Forelimb muscle (tissue), 1 donor: ENCODE measurements around the gene MINDY1. TPM values are rescaled to one million over a fixed set of nuclear protein-coding genes. Genes with fewer than 3 reads are reported as not detected.

Source experiments
- DNase-seq: peaks from one replicate; pipeline ENCODE4 v3.0.0-alpha.2; 2013; ENCODE audit warnings: low read depth
- polyA plus RNA-seq: library from polyadenylated mRNA; unstranded; fragments of 120-200 nt; gene quantifications from one replicate; pipeline ENCODE4 v1.2.1, GENCODE V29; 2013; ENCODE audit not compliant: insufficient read length

Gene MINDY1, protein sequence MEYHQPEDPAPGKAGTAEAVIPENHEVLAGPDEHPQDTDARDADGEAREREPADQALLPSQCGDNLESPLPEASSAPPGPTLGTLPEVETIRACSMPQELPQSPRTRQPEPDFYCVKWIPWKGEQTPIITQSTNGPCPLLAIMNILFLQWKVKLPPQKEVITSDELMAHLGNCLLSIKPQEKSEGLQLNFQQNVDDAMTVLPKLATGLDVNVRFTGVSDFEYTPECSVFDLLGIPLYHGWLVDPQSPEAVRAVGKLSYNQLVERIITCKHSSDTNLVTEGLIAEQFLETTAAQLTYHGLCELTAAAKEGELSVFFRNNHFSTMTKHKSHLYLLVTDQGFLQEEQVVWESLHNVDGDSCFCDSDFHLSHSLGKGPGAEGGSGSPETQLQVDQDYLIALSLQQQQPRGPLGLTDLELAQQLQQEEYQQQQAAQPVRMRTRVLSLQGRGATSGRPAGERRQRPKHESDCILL
- polyA plus RNA-seq, result 17.7 TPM

DNA sequence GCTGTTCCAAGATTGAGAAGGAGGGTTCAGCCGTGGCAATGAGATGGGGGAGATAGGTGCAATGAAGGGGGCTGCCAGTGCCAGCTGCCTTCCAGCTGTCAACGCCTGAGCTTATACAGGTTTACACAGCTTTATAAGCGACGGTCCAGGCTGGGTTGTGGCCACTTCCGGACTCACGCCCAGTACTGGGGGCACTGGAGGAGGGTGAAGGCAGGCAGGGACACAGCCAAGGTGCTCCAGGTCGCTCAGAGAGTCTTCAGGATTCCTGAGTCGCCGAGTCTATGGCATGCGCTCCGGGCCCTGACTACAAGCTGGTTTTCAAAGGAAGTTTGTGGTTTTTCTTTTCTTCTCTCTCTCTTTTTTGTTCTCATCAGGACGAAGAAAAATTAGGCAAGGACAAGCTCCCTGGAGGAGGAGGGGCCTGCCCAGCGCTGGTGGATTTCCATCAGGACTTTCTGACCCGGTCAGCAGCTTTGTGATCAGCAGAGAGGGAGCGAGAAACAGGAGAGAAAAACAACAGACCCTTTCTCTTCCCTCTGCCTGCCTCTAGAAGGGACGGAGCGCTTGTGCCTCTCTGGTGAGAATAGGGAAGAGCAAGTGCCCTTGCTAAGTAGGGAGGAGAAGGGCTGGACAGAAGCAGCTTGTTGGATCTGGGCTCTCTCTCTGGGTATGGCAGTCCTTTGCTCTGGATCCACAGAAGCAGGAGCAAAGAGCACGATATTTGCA is at the start of gene MINDY1:
TSS of gene MINDY1 (minus strand) at position 576 of the 726 bp plus-strand sequence. CDS start 4,285 bp downstream, outside the sequence.
- DNase-seq, result peak; percentile 68

DNA sequence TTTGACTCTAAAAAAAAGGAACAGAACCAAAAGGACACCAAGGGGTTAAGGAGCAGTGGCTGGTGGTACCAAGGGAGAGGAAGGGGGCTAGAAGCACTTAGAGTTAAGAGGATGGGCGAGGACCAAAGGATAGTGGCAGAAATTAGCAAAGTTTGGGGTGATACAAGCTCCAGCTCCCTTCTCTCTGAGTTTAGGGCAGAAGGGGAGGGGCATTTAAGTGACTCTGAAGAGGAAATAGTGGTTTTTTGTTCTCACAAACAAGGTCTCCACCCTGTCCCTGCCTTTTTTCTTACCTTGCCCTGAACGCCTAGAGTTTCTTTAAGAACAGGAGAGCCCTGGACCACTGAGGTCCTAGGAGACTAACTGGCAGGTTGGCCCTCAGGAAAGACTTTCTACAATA is 49.4 kb upstream of the MINDY1 start:
- no peak for DNase-seq

DNA sequence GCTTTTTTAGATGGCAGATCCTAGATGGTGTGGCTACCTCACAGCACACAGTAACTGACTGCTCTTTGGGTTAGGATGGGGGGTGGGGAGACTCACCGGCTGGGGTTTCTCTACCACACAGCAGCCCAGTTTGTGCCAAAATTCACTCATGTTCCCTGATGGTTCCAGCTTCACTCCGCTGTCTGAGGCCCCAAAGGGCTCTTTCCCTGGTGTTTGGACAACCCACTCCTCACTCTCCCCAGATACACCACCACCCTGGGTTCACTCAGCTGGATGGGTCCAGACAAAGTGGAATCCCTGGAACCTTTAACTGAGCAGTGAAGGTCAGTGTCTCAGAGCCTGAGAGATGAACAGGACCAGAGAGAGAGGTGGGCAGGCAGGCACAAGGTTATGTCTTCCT is 48.9 kb upstream of the MINDY1 start:
- DNase-seq, result no peak

DNA sequence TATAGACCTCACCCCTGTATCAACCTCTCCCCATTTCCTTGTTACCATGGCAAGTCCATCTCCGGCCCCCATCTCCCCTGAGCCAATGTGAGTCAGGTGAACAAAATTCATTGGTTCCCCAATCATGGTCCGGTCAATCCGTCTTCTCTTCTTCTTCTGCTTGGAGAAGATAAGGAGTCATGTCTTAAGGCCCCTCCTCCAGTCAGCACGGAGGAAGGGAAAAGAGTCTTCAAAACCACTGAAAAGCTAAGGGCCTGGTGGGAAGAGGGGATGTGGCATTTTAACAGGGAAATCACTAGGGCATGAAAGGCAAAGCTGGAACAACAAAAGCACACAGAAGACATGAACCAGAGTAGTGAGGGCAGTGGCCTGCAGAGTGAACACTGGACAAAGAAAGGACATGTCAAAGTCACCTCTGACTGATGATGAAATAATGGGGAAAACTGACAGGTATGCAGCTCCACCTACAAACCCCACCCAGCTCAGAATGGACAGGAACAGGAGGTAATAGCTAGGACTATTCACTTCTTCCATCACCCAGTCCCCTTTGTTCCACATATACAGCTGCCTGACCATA is 48.4 kb upstream of the MINDY1 start:
- DNase-seq, result no peak

DNA sequence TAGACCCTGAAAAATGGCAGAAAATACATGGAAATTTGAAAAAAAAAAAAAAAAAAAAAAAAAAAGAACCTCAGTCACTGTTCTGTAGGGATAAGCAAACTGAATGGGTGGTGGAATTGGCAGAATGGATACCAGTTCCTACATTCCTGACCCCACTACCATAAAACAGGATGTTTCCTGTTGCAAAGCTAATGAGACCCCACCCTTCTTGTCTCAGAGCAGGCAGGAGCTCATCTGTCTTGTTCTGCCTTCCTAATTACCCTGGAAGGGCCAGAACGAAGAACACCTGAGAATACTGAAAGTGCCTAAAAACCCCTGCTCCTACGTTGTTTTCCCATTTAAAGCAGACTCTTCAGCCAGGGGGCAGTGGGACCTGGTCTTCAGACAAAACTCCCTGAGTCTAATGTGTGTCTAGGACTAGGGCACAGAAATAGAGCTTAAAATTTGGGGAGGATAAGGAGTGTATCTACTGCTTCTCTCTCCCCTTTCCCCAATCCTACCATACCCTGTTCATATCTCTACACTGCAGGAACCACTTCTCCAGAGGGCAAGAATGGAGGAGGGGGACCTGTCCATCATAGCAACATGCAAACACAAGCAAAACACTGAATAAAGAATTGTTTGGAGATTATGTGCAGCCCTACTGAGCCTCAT is 44.8 kb upstream of the MINDY1 start:
- no peak for DNase-seq

DNA sequence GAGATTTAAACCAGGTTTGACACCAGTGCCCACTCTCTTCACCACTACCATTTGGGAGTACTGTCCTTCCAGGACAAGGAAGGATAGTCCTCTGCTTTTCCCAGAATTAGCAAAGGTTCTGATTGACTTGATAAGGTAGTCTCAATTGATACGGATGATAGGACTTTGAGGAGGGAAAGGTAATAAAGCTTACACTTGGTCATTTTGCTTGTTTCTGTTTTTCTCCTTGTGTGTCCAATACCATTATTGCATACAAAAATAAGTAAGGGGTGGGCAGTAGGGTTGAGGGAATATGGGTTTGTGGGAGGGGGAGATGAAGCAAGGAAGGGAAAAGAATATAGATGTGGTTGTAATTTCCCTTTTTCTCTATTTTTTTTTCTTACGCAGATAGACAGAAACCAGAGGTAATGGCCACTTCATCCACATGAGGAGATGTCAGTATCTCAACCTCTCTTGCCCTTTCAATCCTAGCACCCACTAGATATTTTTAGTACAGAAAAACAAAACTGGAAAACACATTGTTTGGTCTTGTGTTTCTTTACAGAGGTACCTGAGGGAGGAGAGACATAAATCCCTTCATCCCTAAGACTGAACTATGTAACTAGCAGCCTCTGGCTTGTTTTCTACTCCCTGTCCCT is 43.5 kb upstream of the MINDY1 start:
- DNase-seq, result no peak

DNA sequence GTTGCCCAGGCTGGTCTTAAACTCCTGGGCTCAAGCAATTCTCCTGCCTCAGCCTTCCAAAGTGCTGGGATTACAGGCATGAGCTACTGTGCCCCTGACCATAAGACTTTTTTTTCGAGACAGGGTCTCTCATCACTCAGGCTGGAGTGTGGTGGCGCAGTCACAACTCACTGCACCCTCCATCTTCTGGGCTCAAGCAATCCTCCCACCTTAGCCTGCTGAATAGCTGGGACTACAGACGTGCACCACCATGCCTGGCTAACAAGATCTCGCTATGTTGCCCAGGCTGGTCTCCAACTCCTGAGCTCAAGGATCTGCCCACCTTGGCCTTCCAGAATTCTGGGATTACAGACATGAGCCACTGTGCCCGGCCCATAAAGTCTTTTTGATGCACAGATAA is 42.8 kb upstream of the MINDY1 start:
- DNase-seq, result no peak

DNA sequence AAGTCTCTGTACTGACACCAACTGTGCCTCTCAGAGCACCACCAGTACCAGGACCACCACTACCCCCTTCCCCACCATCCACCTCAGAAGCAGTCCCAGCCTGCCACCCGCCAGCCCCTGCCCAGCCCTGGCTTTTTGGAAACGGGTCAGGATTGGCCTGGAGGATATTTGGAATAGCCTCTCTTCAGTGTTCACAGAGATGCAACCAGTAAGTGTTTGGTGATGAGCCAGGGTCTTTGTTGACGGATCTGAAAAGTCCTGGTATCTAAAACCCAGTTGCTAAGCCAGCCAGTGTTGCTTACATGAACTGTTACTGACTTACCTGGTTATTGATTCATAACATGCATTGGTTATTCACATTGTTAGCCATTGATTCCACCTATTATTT is 41.9 kb upstream of the MINDY1 start:
- DNase-seq, result no peak

DNA sequence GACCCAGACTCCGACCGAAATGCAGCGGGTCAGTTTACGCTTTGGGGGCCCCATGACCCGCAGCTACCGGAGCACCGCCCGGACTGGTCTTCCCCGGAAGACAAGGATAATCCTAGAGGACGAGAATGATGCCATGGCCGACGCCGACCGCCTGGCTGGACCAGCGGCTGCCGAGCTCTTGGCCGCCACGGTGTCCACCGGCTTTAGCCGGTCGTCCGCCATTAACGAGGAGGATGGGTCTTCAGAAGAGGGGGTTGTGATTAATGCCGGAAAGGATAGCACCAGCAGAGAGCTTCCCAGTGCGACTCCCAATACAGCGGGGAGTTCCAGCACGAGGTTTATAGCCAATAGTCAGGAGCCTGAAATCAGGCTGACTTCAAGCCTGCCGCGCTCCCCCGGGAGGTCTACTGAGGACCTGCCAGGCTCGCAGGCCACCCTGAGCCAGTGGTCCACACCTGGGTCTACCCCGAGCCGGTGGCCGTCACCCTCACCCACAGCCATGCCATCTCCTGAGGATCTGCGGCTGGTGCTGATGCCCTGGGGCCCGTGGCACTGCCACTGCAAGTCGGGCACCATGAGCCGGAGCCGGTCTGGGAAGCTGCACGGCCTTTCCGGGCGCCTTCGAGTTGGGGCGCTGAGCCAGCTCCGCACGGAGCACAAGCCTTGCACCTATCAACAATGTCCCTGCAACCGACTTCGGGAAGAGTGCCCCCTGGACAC is 41.4 kb upstream of the MINDY1 start:
- DNase-seq, result no peak

DNA sequence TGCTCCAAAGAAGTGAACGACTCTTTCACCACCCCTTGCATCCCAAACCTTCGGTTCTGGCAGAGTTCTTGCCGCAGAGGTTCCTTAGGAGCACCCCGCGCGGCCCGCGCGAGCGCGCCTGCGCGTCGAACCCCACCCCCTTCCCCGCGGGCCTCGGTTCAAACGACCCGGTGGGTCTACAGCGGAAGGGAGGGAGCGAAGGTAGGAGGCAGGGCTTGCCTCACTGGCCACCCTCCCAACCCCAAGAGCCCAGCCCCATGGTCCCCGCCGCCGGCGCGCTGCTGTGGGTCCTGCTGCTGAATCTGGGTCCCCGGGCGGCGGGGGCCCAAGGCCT is 40.9 kb upstream of the MINDY1 start, which contains the start of gene C1orf56:
TSS of gene C1orf56 (plus strand) at position 161 of the 334 bp plus-strand sequence. CDS start at position 258, 97 bp downstream.
- DNase-seq, result no peak

DNA sequence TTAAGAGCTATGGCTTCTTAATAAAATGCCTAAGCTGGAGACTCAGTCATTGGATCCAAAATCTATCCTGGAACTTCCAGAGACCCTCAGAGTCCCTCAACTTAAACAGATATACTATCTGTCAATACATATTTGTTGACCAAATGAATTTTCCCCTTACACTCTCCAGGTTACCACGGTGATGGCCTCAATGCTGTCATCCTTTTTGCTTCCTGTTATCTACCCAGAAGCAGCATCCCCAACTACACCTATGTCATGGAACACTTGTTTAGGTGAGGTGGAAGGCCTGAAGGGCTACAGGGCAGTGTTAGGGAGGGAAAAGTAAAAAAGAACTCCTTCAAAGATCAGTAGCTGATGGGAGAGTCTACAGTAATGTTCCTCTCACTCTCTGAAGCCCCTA is 36.5 kb upstream of the MINDY1 start:
- no peak for DNase-seq

DNA sequence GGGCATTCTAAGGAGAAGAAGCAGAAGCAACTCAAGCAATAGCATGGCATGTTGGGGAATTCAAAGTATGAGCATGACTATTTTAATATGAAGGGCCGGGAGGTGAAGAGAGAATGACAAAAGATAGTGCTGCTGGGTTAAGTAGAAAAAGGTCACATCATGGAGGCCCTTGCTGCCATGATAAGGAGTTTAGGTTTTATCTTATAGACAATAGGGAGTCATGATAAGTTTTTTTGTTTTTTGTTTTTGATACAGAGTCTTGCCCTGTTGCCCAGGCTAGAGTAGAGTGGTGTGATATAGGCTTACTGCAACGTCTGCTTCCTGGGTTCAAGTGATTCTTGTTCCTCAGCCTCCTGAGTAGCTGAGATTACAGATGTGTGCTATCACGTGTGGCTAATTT is 32.8 kb upstream of the MINDY1 start:
- DNase-seq, result no peak

DNA sequence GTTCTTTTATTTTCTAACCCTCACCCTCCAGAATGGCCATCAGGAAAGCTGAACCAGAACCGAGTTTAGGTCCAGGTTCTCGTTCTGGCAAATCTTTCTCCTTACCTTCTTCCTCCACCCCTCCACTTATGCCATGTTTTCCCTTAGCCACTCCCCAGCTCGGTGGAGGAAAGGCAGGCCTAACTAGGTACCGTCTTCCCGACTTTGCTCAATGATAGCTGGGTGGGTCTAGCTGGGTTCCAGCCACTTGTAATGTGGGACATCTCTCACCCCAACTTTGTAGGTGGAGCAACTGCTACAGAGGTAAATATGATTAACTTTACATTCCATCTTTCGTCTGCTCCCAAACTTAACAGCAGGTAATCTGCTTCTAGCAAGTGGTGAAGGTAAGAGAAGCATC is 30.3 kb upstream of the MINDY1 start:
- no peak for DNase-seq

DNA sequence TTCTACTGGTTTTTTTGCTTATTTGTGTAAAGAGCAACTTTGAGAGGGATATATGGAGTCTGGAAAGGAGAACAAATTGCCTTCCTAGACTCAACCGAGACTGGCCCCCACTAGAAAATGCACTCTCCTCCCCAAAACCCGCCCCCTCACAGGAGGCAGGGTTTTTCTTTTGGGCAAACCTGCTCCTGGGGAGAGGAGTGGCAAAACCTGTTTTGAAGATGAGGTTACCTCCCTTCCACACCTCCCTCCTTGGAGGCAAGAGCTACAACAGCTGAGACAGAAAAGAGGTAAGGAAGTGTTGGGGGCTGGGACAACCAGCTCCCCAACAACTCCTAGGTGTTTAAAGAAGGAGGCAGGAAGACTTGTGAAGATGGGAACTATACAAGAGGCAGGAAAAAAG is 29.7 kb upstream of the MINDY1 start, which contains the start of gene BNIPL:
TSS of gene BNIPL (plus strand) at position 231 of the 400 bp plus-strand sequence. CDS start at position 371, 140 bp downstream.
- DNase-seq, result no peak

DNA sequence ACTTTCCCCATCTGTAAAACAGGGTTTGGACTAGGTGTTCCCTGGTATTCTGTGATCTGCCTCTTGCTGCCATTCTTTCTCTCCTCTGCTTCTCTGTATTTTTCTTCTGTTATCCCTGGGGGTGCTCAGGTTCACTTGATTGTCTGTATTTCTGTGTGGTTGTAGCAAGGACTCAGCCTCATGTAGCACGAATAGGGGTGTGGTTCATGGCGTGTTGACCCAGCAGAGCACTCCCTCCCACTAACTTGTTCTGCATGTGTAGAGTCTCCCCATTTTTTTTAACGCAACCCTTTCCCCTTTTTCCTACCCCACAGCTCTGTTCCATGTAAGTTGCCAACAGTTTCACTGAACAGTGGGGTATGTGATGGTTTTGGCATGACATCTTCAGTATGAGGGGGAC is 28.5 kb upstream of the MINDY1 start:
- DNase-seq, result no peak

DNA sequence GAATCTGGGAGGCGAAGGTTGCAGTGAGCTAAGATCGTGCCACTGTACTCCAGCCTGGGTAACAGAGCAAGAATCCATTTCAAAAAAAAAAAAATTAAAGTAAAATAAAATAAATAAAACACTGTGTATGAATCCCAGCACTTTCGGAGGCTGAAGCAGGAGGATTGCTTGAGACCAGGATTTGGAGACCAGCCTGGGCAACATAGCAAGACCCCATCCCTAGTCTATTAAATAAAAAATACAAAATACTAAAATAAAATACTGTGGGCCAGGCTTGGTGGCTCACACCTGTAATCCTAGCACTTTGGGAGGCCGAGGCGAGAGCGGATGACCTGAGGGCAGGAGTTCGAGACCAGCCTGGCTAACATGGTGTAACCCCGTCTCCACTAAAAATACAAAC is 25.5 kb upstream of the MINDY1 start:
- no peak for DNase-seq

DNA sequence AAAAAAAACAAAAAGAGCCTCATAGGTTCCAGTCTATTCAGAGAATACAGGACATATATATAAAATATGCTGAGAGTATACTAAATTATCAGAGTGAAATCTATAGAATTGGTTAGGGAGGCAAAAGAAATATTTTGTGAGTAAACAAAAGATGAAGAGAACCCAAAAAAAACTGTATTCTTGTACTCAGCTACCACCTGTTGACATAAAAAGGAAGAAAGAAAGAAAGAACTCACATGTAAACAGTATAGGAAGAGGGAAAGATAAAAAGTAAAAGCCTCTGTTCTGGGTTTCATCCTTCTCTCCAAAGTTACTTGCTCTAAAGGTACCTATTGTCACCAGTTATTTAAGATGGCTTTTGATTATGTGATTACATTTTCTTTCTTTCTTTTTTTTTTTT is 19.8 kb upstream of the MINDY1 start:
- no peak for DNase-seq

DNA sequence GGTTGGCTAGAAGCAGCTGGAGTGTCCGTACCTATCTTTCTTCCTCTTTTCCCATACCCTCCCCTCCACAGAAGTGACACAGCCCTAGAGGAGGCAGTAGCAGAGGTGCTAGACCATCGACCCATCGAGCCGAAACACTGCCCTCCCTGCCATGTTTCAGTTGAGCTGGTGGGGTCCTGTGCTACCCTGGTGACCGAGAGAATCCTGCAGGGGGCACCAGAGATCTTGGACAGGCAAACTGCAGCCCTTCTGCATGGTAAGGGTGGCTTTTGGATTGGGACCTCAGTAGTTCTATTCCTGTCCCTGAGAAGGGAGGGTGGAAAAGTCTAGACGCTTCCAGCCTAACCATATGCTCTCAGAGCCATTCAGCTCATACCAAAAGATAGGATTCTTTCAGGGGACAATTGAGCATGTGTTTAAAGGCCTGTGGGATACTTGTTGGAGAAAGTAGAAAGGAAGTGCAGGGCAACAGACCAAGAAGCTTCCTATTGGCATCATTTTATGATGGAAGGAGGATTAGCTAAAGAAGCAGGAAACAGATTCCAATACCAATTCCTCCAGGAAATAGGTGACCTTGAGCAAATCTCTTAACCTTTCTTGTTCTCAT is 17.9 kb upstream of the MINDY1 start:
- no peak for DNase-seq

DNA sequence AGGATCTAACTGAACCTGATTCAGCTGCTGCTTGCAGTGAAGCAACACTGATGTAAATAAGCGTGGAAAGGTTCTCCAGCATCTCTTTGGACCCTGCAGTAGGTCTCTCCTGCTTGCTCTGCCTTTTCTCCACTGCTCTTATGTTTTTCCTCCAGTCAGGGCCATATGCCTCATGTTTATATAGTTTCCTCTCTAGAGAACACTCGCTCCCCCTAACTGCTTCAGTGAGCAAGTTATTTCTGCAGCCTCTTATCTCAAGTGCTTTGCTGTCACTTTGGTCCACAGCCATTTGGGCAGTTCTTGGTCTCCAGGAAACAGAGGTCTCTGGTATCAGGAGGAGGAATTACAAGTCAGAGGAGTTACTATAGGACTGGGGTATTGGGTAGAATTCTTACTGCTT is 6.8 kb upstream of the MINDY1 start:
- no peak for DNase-seq

DNA sequence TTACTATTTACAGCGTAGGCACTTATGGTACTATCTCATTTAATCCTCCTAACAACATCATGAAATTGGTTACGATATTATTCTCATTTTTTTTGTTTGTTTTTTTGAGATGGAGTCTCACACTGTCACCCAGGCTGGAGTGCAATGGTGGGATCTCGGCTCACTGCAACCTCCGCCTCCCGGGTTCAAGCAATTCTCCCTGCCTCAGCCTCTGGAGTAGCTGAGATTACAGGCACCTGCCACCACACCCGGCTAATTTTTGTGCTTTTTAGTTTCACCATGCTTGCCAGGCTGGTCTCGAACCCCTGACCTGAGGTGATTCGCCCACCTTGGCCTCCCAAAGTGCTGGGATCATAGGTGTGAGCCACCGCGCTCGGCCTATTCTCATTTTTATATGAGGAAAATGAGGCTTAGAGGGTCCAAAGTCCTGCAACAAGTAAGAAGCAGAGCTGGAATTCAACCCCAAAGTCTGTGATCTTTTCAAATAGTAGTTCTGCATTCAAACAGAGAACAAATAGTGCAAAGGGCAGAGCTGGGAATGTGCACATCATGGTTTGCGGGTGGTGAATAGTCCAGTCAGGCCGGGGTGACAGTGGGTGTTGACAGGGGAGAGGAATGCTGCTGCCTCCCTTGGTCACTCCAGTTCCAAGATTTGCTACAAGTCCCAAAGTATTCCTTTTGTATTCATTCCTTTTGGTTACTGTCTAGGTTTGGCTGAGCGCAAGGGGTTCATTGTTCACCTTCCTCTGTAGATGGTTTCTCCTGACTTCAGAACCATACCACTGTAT is 6.2 kb upstream of the MINDY1 start:
- DNase-seq, result no peak
